HG02938 (cell line): ENCODE measurements around the gene CALM1.

Experiments
- ATAC-seq: cut with Tn5 transposase; IDR thresholded peaks from one replicate; pipeline ENCODE4 v1.9.1; 2021; ENCODE audit warnings: mild to moderate bottlenecking, moderate library complexity; ENCODE audit not compliant: unreplicated experiment

Gene CALM1

DNA sequence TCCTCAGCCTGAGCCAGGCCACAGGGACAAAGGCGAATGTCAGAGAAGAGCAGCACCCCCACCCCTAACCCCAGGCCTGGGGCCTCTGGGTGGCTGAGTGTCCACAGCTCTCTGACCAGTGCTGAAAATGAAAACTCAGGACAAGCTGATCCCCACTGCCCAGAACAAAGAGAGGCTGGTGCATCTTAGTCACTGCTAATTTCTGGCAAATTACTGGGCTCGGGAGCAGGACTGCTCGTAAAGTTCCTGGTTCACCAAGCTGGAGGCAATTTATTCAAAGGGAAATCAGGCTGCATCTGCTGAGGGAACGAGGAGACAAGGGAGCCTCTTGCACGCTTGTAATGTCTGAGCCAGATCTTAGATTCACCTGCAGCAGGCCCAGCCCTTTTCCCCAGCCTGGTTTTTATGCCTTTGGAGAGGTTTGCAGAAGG lies 43.2 kb downstream of the CALM1 start:
- no peak for ATAC-seq

DNA sequence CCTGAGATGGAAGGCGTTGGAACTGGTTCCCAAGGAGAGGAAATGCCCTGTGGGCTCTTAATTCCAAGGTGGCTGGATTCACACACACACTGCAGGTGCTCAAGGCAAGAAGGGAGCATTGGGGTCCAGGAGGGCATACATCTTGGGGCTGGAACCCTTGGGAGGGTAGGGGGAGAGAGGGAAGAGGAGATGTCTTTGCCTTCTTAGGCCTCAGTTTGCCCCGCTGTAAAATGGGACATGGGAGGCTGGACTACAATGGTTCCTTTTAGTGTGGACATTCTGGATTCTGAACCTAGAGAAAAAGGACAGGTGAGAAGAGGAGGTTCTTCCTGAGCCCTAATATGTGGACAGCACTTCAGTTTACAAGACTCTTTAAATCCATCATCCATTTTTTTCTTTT lies 43.8 kb downstream of the CALM1 start:
- ATAC-seq, result no peak

DNA sequence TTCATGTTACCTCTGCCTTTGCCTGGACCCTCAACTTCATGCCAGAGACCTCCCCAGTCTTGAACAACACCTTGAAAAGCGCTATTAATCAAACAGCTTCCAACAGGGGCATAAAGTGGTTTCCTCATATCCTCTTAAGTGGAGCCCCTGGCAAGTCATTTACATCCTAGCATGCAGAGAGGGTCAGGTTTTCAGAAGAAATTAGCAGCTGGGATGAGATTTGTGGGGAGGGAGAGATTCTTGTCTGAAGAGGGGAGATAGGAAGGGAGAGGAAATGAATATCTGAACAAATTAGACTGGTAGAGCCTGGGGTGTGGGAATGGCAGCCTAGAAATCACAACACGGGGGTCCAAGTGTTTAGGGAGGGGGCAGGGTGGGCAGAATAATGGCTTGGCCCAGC lies 45.6 kb downstream of the CALM1 start:
- ATAC-seq, result no peak

- ATAC-seq, result no peak
Measured at GRCh38 chr14:90443161-90444076, 46.6 kb downstream of the CALM1 start.

DNA sequence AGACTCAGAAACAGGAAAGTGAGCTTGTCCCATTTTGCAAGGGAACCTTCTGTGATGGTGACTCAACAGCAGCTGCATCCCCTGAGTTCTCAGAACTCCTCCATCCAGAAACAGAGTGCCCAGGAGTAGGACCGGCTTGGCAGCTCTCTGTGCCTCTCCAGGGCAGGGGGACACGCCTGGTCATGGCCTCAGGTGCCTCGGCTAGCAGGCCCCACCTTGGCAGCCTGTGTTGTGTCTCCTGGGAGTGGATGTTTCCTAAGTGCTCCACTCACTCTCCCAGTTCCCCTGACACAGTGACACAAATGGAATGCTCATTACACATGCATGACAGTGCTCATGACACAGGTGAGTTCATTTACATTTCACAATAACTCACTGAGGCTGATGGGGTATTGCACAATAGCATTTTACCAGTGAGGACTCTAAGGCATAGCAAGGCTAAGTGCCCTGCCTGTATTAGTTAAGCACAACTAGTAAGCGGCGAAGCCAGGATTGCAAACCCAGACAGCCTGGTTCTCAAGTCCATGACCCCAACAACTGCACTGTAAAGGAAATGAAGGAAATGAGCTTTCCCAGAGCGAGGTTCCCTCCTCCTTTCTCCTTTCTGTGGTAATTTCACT lies 47.4 kb downstream of the CALM1 start:
- no peak for ATAC-seq

- ATAC-seq, result no peak
Measured at GRCh38 chr14:90445011-90445410, 48.2 kb downstream of the CALM1 start.

DNA sequence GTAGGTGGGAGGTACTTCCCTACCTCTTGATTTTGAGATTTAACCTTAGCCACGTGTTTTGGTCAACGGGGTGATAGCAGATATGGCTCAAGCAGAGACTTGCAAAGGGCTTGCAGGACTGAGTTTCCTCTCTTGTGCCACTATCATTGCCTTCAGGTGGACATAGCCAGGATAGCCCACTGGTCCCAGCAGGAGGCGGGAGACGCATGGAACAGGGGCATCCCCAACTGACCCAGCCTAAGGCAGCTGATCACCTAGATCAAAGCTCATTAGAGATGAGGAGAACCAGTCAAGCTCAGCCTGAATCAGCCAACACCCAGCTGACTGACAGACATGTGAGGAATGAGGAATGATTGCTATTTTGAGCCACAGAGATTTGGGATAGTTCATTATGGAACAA lies 49.6 kb downstream of the CALM1 start:
- ATAC-seq, result no peak

- no peak for ATAC-seq
Measured at GRCh38 chr14:90447720-90448497, 51.1 kb downstream of the CALM1 start.

DNA sequence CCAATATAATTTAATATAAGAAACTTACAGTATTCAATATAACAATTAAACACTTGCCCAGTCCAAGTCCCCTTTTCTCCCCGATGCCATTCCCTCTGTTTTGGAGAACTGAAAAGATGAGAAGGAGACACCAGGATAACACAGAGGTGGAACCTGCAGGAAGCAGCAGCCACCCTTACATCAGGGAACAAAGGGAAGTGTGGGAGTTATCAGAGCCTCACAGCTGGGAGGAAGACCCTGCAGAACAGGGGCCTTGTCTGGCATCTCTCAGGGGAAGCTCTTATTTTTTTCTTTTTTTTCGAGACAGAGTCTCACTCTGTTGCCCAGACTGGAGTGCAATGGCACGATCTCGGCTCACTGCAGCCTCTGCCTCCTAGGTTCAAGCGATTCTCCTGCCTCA lies 52.6 kb downstream of the CALM1 start:
- ATAC-seq, result no peak

DNA sequence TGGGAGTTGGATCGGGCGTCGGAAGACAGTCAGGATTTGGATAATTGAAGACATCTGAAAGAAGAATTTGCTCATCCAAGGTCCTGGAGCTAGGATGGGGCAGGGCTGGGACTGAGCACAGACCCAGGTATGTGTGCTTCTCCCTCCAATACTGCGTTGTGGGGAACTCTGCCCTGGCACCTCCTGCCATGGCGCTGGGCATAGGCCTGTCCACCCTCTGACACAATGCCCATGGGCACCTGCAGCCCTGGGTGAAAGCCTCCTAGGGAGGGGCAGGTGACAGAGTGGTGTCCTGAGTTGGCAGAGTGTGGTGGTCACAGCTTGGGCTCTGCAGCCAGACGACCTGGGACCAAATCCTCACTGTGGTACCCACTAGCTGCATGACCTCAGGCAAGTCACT lies 53.3 kb downstream of the CALM1 start:
- ATAC-seq, result no peak

- no peak for ATAC-seq
Measured at GRCh38 chr14:90450667-90451066, 53.8 kb downstream of the CALM1 start.

DNA sequence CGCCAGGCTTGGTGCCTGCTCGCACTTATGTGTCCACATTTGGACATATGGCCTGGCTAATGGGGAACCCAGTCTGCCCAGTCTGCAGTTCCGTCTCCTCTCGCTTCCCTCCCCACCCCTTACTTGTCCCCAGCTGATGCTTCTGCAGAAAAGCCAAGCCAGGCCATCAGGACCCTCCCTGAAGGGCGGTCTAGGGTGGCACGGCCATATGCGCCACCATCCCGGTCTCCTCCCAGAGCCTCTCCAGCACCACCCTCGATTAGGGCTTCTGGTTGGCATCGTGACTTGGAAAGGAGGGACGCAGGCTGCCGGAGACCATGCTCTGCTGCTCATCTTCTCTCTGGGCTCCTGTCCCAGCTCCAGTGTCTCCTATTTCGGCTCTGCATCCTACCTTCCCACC lies 54.6 kb downstream of the CALM1 start:
- ATAC-seq, result no peak

GRCh38 chr14:90451961-90452360 lies 55.1 kb downstream of the CALM1 start:
- ATAC-seq, result no peak

- no peak for ATAC-seq
Measured at GRCh38 chr14:90452366-90452765, 55.5 kb downstream of the CALM1 start.

- ATAC-seq, result no peak
Measured at GRCh38 chr14:90453401-90453951, 56.6 kb downstream of the CALM1 start.

- no peak for ATAC-seq
Measured at GRCh38 chr14:90454041-90455000, 57.5 kb downstream of the CALM1 start.

DNA sequence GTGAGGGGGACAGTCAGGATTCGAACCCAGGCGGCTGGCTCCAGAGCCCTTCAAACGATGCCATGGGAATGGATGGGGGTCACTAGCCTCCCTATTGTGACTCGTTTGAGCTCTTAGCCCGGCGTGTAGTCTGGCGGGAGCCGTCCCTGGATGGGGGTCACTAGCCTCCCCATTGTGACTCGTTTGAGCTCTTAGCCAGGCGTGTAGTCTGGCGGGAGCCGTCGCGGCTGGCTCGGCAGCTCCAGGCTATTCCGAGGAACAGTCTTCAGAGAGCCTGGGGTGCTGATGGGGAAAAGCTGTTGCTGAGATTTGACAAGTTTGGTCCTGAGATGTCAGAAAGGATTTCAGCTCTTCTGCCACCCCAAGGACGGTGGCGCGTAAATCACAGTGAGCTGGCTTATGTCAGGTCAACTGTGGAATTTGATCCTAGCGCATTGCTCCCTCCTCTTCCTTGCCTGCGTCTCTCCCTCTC lies 58.3 kb downstream of the CALM1 start:
- ATAC-seq, result no peak

DNA sequence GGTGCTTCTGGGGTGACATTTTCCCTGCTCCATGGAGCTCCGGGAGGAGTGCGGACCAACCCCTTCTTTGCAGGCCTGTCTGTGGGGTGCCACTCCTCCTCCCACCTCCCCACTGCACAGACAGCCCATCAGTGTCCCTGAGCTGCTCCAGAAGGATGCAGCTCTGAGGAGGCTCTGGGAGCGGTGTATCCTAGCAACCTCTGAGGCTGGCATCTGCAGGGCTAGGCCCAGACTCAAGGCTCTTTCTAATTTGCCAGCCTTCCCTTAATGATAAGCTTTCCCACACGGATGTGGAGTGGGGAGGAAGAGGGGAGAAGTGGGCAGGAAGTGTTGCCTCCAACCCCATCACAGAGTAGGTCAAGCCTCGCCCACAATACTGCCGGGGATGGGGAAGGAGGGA lies 59.7 kb downstream of the CALM1 start:
- no peak for ATAC-seq

DNA sequence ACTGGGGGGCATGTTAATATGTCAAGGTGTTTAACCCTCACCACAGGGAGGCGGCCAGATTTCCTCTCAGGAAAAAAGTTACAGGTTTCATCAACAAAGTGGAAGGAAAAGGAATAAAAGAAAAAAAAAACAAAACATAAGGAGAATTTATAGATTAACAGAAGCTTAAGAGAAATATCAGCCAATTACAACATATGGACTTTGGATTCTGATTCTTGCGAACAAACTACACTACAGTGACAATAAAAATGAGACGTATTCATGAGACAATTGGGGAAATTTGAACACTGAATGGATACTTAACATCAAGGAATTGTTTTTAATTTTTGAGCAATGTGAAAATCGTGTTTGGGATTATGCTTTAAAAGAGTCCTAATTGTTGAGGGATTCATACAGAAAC lies 60.4 kb downstream of the CALM1 start:
- no peak for ATAC-seq
